SU-DHL-6 (cell line): ENCODE results near the gene DLL1.

Experiments
- H2AFZ ChIP-seq: fragments of 200-600 bp; sonication (generic); 2 replicates; pipeline ENCODE4 v1.6.1; 2014; ENCODE audit warnings: low read depth, mild to moderate bottlenecking, moderate library complexity, mixed read lengths, antibody characterized with exemption, low read length; ENCODE audit not compliant: severe bottlenecking
- H3F3A ChIP-seq: fragments of 200-600 bp; shearing (Covaris generic); 2 replicates; pipeline ENCODE4 v1.6.0; 2016; ENCODE audit warnings: antibody characterized with exemption, mild to moderate bottlenecking; ENCODE audit not compliant: insufficient read depth
- H3K27ac ChIP-seq: fragments of 200-600 bp; sonication (generic); 2 replicates; pipeline ENCODE4 v1.5.1; 2016; ENCODE audit warnings: low read depth, mild to moderate bottlenecking, low read length, moderate library complexity, mixed read lengths
- H3K27me3 ChIP-seq: fragments of 200-600 bp; sonication (generic), shearing (Covaris generic); 2 replicates; pipeline ENCODE4 v1.6.0; 2014; ENCODE audit warnings: mild to moderate bottlenecking, low read length
- H3K36me3 ChIP-seq: fragments of 200-600 bp; sonication (generic); 2 replicates; pipeline ENCODE4 v1.6.1; 2014; ENCODE audit warnings: mild to moderate bottlenecking, low read length, mixed read lengths
- H3K4me2 ChIP-seq: fragments of 300-600, 200-600 bp; shearing (Covaris generic), sonication (generic); 2 replicates; pipeline ENCODE4 v1.6.0; 2014; ENCODE audit warnings: low read length, low read depth, mild to moderate bottlenecking; ENCODE audit not compliant: poor library complexity, severe bottlenecking
- H3K4me3 ChIP-seq: fragments of 200-600 bp; sonication (generic); 2 replicates; pipeline ENCODE4 v1.5.1; 2014; ENCODE audit warnings: antibody characterized with exemption, low read length, mild to moderate bottlenecking, mixed read lengths; ENCODE audit not compliant: insufficient read depth, poor library complexity, severe bottlenecking
- H3K79me2 ChIP-seq: fragments of 200-600 bp; sonication (generic); 2 replicates; pipeline ENCODE4 v1.6.1; 2014; ENCODE audit warnings: mild to moderate bottlenecking, low read length, moderate library complexity; ENCODE audit not compliant: insufficient read depth
- H3K9ac ChIP-seq: fragments of 200-600 bp; sonication (generic); 2 replicates; pipeline ENCODE4 v1.7.0; 2014; ENCODE audit warnings: mild to moderate bottlenecking, low read length
- H3K9me2 ChIP-seq: fragments of 200-600 bp; sonication (generic); replicated peaks from 2 replicates; pipeline ENCODE4 v1.6.1; 2014; ENCODE audit warnings: low read length; ENCODE audit not compliant: insufficient read depth
- H3K9me3 ChIP-seq: fragments of 200-600 bp; sonication (generic); 2 replicates; pipeline ENCODE4 v1.6.1; 2014; ENCODE audit warnings: low read length, mixed read lengths; ENCODE audit not compliant: insufficient read depth
- H4K20me1 ChIP-seq: fragments of 200-600 bp; sonication (generic); 2 replicates; pipeline ENCODE4 v1.6.1; 2014; ENCODE audit warnings: low read depth, mild to moderate bottlenecking, antibody characterized with exemption, low read length, moderate library complexity, mixed read lengths
- EZH2phosphoT487 ChIP-seq: fragments of 200-600 bp; sonication (generic), shearing (Covaris generic); conservative IDR thresholded peaks from 2 replicates; pipeline ENCODE4 v1.6.1; 2018; ENCODE audit warnings: mild to moderate bottlenecking, antibody characterized with exemption, low read length, moderate library complexity, mixed read lengths
- TF ChIP-seq, protein P1 (sequence below): fragments of 200-600 bp; sonication (generic); IDR thresholded peaks from one replicate; pipeline ENCODE4 v1.5.1; 2017; ENCODE audit warnings: antibody characterized with exemption, mild to moderate bottlenecking, low read length, moderate library complexity; ENCODE audit not compliant: insufficient read depth, poor library complexity, severe bottlenecking

DLL1 gene

DNA sequence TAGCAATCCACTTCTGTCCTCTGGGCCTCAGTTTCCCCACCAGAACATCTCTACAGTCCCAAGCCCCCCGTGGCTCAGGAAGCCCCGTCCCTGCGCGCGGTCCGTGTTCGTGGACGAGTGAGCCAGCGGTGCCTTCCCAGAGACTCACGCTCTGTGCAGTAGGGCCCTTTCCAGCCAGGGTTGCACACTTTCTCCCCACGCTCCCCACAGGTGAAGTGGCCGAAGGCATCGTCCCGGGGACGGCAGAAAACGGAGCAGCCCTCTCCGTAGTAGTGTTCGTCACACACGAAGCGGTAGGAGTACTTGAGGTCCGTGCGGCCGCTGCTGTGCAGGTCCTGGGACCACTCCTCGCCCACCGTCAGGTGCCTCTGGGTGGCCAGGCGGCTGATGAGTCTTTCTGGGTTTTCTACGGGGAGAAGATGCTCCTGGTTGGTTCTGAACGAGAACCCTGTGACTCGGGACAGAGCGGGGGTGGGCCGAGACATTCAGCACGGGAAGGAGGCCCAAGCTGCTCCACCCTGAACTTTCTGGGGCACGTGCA lies 2.7 kb downstream of the DLL1 start:
- Histone ChIP-seq H3K79me2 (no peaks in the 10 kb centered on the region), H4K20me1 (no peaks in the 10 kb centered on the region), H3K9me2 (no peaks in the 10 kb centered on the region), H3K27me3 (no peaks in the 10 kb centered on the region), H3K27ac (no peak overlapping the region), H3K9ac (no peak overlapping the region), H3K4me3 (no peak overlapping the region), H2AFZ (no peak overlapping the region), H3F3A (no peaks in the 10 kb centered on the region), H3K9me3 (no peaks in the 10 kb centered on the region), H3K36me3 (no peaks in the 10 kb centered on the region), H3K4me2 (no peak overlapping the region)
- TF ChIP-seq EZH2phosphoT487 = no peak
- TF ChIP-seq, protein P1, sequence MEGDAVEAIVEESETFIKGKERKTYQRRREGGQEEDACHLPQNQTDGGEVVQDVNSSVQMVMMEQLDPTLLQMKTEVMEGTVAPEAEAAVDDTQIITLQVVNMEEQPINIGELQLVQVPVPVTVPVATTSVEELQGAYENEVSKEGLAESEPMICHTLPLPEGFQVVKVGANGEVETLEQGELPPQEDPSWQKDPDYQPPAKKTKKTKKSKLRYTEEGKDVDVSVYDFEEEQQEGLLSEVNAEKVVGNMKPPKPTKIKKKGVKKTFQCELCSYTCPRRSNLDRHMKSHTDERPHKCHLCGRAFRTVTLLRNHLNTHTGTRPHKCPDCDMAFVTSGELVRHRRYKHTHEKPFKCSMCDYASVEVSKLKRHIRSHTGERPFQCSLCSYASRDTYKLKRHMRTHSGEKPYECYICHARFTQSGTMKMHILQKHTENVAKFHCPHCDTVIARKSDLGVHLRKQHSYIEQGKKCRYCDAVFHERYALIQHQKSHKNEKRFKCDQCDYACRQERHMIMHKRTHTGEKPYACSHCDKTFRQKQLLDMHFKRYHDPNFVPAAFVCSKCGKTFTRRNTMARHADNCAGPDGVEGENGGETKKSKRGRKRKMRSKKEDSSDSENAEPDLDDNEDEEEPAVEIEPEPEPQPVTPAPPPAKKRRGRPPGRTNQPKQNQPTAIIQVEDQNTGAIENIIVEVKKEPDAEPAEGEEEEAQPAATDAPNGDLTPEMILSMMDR = no peak

DNA sequence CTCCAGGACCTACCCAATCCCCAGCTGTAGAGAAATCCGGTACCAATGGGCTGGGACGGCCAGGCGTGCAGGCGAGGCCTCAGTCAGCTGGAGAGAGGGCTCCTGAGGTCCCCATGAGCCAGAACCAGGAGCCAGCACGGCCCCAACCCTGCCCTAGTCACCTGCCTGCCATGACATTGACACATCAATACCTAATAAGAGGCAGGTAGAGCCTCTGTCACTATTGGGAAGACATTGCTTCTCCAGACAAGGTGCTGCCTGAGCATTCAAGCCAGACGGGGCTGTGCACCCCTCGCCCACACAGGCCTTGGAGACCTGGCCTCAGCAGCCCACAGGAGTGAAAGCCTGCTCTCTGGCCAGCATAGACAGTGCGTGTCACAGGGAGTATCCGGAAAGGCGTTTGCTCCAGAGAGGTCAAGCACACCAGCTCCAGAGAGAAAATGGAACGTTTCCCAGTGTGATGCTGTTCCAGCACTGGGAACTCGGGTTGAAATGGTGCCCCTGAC lies 3.5 kb downstream of the DLL1 start:
- Histone ChIP-seq H3K9me3 (no peaks in the 10 kb centered on the region), H3K9ac (no peak overlapping the region), H3K27ac (no peak overlapping the region), H2AFZ (no peak overlapping the region), H3K9me2 (no peaks in the 10 kb centered on the region), H3K4me3 (no peak overlapping the region), H3F3A (no peaks in the 10 kb centered on the region), H3K27me3 (no peaks in the 10 kb centered on the region), H3K36me3 (no peaks in the 10 kb centered on the region), H4K20me1 (no peaks in the 10 kb centered on the region), H3K4me2 (no peak overlapping the region), H3K79me2 (no peaks in the 10 kb centered on the region)
- no peak for TF ChIP-seq EZH2phosphoT487
- TF ChIP-seq, protein P1 = no peak

DNA sequence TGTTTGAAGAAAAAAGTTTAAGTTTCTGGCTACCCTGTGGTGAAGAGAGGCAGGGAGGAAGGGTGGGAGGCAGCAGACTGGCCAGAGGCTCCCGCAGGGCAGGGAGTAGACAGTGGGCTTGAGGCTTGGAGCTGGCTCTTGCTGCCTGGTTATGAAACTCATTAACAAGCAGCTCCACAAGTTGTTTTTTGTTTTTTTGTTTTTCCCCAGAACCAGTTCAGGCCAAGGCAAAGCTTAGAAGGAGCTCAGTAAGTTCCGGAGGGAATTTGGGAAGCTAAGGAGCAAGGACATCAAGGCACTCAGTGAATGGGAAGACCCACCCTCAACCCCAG lies 4.0 kb downstream of the DLL1 start:
- no peak overlapping the region for H3K4me3 ChIP-seq
- no peak overlapping the region for H3K4me2 ChIP-seq

More for the DNA sequence above, 4.0 kb downstream of the DLL1 start:
- TF ChIP-seq, protein P1 = no peak
- no peak for TF ChIP-seq EZH2phosphoT487
- H3F3A ChIP-seq = no peaks in the 10 kb centered on the region
- no peak overlapping the region for H2AFZ ChIP-seq
- H3K9ac ChIP-seq = no peak overlapping the region
- no peaks in the 10 kb centered on the region for H3K27me3 ChIP-seq
- H3K9me3 ChIP-seq = no peaks in the 10 kb centered on the region
- H3K27ac ChIP-seq = no peak overlapping the region
- no peaks in the 10 kb centered on the region for H3K9me2 ChIP-seq
- no peaks in the 10 kb centered on the region for H4K20me1 ChIP-seq
- no peaks in the 10 kb centered on the region for H3K79me2 ChIP-seq
- no peaks in the 10 kb centered on the region for H3K36me3 ChIP-seq
